GM21528 (cell line): ENCODE results near the gene FSHB.
"Not testable (repeated sequence)": the region's sequence is repeated elsewhere in the genome, so short reads cannot be mapped to it uniquely, and the experiment has no call there.

Experiments
- ATAC-seq: cut with Tn5 transposase; IDR thresholded peaks from one replicate; pipeline ENCODE4 v1.9.1; 2021; ENCODE audit warnings: mild to moderate bottlenecking, moderate library complexity; ENCODE audit not compliant: unreplicated experiment, low FRiP score

FSHB gene

DNA sequence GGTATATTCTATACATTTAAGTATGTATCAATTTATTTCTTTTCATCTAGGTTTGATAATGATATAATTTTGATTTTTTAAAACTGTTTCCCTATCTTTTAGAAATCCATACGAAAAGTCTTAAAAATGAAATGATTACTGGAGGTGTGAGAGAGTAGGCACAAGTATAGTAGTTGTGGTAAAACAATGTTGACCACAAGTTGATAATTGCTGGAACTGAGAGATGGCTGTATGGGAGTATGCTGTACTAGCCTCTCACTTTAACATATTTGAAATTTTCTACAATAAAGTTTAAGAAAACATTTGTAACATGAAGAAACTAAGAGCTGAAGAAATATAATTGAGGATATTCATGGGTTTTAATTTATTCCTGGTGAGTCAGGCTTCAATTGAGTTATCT lies 30.0 kb downstream of the FSHB start:
- peak; percentile 94 for ATAC-seq

DNA sequence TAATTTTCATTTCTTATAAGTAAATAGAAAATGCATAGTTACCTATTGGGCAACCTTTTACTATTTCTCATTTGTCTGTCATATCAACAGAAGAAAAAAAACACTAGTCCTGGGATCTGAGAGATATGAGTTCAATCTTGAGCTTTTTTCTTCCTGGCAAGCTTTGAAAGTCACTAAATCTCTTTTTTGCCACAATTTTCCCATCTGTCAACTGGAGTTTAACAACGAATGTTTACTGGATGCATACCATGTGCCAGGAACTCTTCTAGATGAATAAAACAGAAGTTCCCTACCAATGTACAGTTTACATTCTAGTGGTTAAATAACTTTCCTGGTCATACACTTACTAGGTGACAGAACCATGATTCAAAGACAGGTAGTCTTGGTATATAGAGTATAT lies 31.0 kb downstream of the FSHB start:
- ATAC-seq = no peak

- not testable (repeated sequence) for ATAC-seq
Measured at GRCh38 chr11:30268638-30269037, 37.8 kb downstream of the FSHB start.

GRCh38 chr11:30270671-30271070 lies 39.9 kb downstream of the FSHB start:
- no peak for ATAC-seq

- no peak for ATAC-seq
Measured at GRCh38 chr11:30277176-30277575, 46.4 kb downstream of the FSHB start.

DNA sequence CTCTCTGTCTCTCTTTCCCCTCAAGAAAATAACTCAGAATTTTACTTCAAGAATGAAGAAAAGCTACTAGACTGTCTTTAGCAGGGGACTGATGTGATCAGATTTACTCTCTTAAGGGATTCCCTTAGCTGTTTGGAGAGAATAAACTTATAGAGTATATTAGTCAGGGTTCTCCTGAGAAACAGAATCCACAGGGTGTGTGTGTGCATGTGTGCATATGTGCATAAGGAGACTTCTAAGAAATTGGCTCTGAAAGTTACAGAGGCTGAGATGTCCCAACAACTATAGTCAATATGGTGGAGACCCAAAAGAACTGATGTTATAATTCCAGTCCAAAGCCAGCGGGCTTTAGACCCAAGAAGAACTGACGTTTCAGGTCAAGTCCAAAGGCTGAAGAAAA lies 49.0 kb downstream of the FSHB start:
- no peak for ATAC-seq

DNA sequence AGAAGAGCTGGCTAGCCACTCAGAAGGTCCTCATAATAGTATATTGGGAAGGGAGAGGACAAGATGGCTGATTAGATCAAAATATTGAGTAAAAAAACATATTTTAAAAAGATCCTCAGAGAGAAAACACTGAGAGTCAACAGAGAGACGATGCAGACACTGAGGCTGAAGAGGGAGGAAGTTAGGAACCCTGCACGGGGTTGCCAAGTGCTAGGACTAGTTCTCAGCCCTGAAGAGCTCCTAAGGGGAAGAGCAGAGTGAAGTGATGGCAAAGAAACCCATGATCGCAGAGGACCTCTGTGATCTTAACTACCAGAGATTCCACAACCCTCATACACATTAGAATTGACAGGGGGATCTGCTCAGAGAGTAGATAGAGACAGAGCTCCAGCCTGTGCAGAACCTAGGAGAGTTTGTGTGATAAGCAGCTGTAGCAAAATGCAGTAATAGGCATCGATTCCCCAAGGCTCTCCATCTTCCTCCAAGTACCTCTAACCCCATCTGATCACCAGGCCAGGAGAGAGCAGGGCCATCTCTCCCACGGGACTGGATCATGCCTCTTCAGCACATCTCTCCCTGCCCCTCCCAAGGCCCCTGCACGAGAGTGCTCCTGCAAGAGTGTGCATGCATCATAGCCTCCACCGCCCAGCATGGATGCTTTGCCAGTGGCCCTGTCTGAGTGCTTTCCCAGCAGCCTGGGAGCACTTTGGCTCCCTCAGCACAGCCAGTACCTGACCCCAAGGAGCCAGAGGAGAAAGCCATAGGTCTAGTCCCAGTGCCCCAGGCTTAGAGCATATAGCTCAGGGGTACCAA lies 50.9 kb downstream of the FSHB start:
- ATAC-seq = peak; percentile 34

DNA sequence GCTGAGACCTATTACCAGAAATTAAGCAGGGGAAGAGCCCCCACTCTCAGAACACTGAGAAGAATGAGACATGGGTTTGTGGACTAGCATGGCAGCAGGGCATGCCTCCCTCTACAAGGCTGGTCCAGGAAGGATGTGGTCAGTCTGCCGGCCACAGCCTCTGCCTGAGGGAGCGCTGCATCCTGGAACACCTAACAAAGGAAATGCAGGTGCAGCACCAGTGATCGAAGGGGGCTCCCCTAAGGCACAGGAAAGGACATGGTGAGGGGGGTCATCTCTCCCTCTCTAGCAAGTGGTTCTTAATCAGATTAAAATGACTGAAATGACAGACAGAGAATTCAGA lies 51.4 kb downstream of the FSHB start:
- ATAC-seq = peak; percentile 81
